Keratinocyte (primary cell): ENCODE results near the gene RALGPS1. TPM values are rescaled to one million over a fixed set of nuclear protein-coding genes. Genes with fewer than 3 reads are reported as not detected.
"Not testable (repeated sequence)": the region's sequence is repeated elsewhere in the genome, so short reads cannot be mapped to it uniquely, and the experiment has no call there.

Experiments
- DNase-seq: peaks from one replicate; pipeline ENCODE4 v3.0.0-alpha.2; 2011; ENCODE audit warnings: low read depth, missing footprints, low spot score
- FAIRE-seq: peaks from 2 replicates; lab custom pipeline; 2011; peaks lifted over from hg19 to GRCh38; lab: Jason Lieb, UNC
- H2AFZ ChIP-seq: 2 replicates; pipeline ENCODE4 v1.6.0; 2012; ENCODE audit warnings: low read length, control low read depth, inconsistent platforms; ENCODE audit not compliant: control insufficient read depth
- H3K27ac ChIP-seq: 2 replicates; pipeline ENCODE4 v1.5.1; 2011; ENCODE audit warnings: low read length; ENCODE audit not compliant: control insufficient read depth, insufficient read depth
- H3K27me3 ChIP-seq: 3 replicates; pipeline ENCODE4 v1.6.0; 2011; ENCODE audit warnings: low read length; ENCODE audit not compliant: control insufficient read depth, insufficient read depth; ENCODE audit errors: extremely low read depth
- H3K36me3 ChIP-seq, 2 experiments: 2 replicates in 1 of 2; 3 replicates in 1 of 2; pipeline ENCODE4 v1.5.1; 2011; ENCODE audit warnings: low read length in 2 of 2, mild to moderate bottlenecking in 1 of 2; ENCODE audit not compliant: control insufficient read depth in 2 of 2, insufficient read depth in 2 of 2; ENCODE audit errors: extremely low read depth in 1 of 2
- H3K4me1 ChIP-seq: 3 replicates; pipeline ENCODE4 v1.5.1; 2011; ENCODE audit warnings: low read length; ENCODE audit not compliant: control insufficient read depth, insufficient read depth; ENCODE audit errors: extremely low read depth
- H3K4me2 ChIP-seq: 3 replicates; pipeline ENCODE4 v1.6.0; 2011; ENCODE audit warnings: low read depth, low read length; ENCODE audit not compliant: control insufficient read depth, insufficient read depth; ENCODE audit errors: extremely low read depth
- H3K4me3 ChIP-seq, 3 experiments: fragments of 200-600 bp in 1 of 3; sonication (generic) in 1 of 3; 2 replicates in 2 of 3; 3 replicates in 1 of 3; pipeline ENCODE4 v1.5.1; 2011 to 2016; ENCODE audit warnings: low read length in 3 of 3, mild to moderate bottlenecking in 3 of 3, control low read depth in 2 of 3, inconsistent platforms in 1 of 3, low read depth in 1 of 3, mixed read lengths in 1 of 3, mixed run types in 1 of 3, moderate library complexity in 1 of 3; ENCODE audit not compliant: control insufficient read depth in 2 of 3, insufficient read depth in 2 of 3; ENCODE audit errors: extremely low read depth in 1 of 3
- H3K79me2 ChIP-seq: 2 replicates; pipeline ENCODE4 v1.6.0; 2012; ENCODE audit warnings: low read length; ENCODE audit not compliant: control insufficient read depth, insufficient read depth
- H3K9ac ChIP-seq: 3 replicates; pipeline ENCODE4 v1.6.0; 2011; ENCODE audit warnings: low read length; ENCODE audit not compliant: control insufficient read depth, insufficient read depth; ENCODE audit errors: extremely low read depth
- H3K9me1 ChIP-seq: 3 replicates; pipeline ENCODE4 v1.6.0; 2011; ENCODE audit warnings: low read length; ENCODE audit not compliant: control insufficient read depth, insufficient read depth; ENCODE audit errors: extremely low read depth
- H3K9me3 ChIP-seq: 2 replicates; pipeline ENCODE4 v1.5.1; 2012; ENCODE audit warnings: low read depth, low read length; ENCODE audit not compliant: control insufficient read depth
- H4K20me1 ChIP-seq: 3 replicates; pipeline ENCODE4 v1.6.0; 2011; ENCODE audit warnings: low read length; ENCODE audit not compliant: control insufficient read depth, insufficient read depth; ENCODE audit errors: extremely low read depth
- CTCF ChIP-seq, 3 experiments: IDR thresholded peaks in 1 of 3; conservative IDR thresholded peaks in 1 of 3; optimal IDR thresholded peaks in 1 of 3; 2 replicates in 2 of 3; 3 replicates in 1 of 3; pipeline versions ENCODE3 to v1.5.1; 2011; ENCODE audit warnings: low read length in 3 of 3, mild to moderate bottlenecking in 3 of 3, moderate library complexity in 2 of 3, control low read depth in 1 of 3, inconsistent platforms in 1 of 3; ENCODE audit not compliant: insufficient read depth in 2 of 3; ENCODE audit errors: extremely low read depth in 1 of 3
- EZH2 ChIP-seq: IDR thresholded peaks from one replicate; pipeline ENCODE4 v1.6.1; 2012; ENCODE audit warnings: inconsistent platforms, mild to moderate bottlenecking, low read length, moderate library complexity
- dilution Hi-C: fragments of 300-500 bp; cut with MboI; formaldehyde crosslinking; loops from one replicate; pipeline ENCODE4 v1.7.0; 2020; ENCODE audit warnings: low sequenced_read_pairs; ENCODE audit not compliant: extremely low pct_ligation_motif_present
- polyA plus RNA-seq, 5 experiments: library from polyadenylated mRNA; depleted of rRNA in 3 of 5; stranded (reverse) in 3 of 5; stranded (forward) in 1 of 5; unstranded in 1 of 5; fragments of >200 nt; gene quantifications; 1 replicate in 1 of 5; 2 replicates in 3 of 5; 3 replicates in 1 of 5; pipeline versions ENCODE4 v1.2.1 to v1.2.3, GENCODE V29; 2011 to 2012; ENCODE audit warnings: missing spikeins in 2 of 5, low read depth in 1 of 5, low replicate concordance in 1 of 5

Gene RALGPS1
- polyA plus RNA-seq, 1 donor (not counting 4 experiments of a cell fraction or from before 2014, with no cell fraction given): 0.56 TPM

- Histone ChIP-seq H3K4me3 (no peak overlapping the region), H3K27me3 (peaks cover 11% of the 10 kb centered on the region), H2AFZ (no peak overlapping the region), H3K9me1 (no peaks in the 10 kb centered on the region), H4K20me1 (no peaks in the 10 kb centered on the region), H3K36me3 (no peaks in the 10 kb centered on the region), H3K4me1 (no peaks in the 10 kb centered on the region), H3K9ac (no peak overlapping the region), H3K79me2 (no peaks in the 10 kb centered on the region), H3K4me2 (no peak overlapping the region), H3K9me3 (no peaks in the 10 kb centered on the region), H3K27ac (no peak overlapping the region)
- TF ChIP-seq CTCF (optimal IDR thresholded peaks at IDR 0.05 in 1 of 3, IDR thresholded peaks at IDR 0.05 in 1 of 3, conservative IDR thresholded peaks at IDR 0.05 in 1 of 3; ENCODE audit: extremely low read depth in 1 of 3, insufficient read depth in 2 of 3, low read length in 3 of 3): no peak
- TF ChIP-seq EZH2: no peak
- dilution Hi-C loops: no loop called here
- FAIRE-seq: no peak
- no peak for DNase-seq
Measured at GRCh38 chr9:127015921-127016512, 101.4 kb downstream of the RALGPS1 start.

- H2AFZ ChIP-seq, DNase-seq, H3K9ac ChIP-seq, dilution Hi-C loops, H3K36me3 ChIP-seq, H3K79me2 ChIP-seq, FAIRE-seq, H3K4me2 ChIP-seq, H3K4me1 ChIP-seq, H3K9me1 ChIP-seq, H3K27ac ChIP-seq, H3K4me3 ChIP-seq, H4K20me1 ChIP-seq, H3K9me3 ChIP-seq, H3K27me3 ChIP-seq: not testable (repeated sequence)
Measured at GRCh38 chr9:127017979-127018378, 103.4 kb downstream of the RALGPS1 start.

GRCh38 chr9:127018935-127019334, 104.4 kb downstream of the RALGPS1 start:
- H3K4me1 ChIP-seq: peaks cover 6% of the 10 kb centered on the region
- no peaks in the 10 kb centered on the region for H3K9me1 ChIP-seq
- no peak for FAIRE-seq
- H3K27ac ChIP-seq: no peak overlapping the region
- H4K20me1 ChIP-seq: no peaks in the 10 kb centered on the region
- no peaks in the 10 kb centered on the region for H3K36me3 ChIP-seq
- H3K9ac ChIP-seq: no peak overlapping the region
- no peak for DNase-seq
- H3K4me3 ChIP-seq: no peak overlapping the region
- H2AFZ ChIP-seq: no peak overlapping the region
- no peak for TF ChIP-seq CTCF (optimal IDR thresholded peaks at IDR 0.05 in 1 of 3, IDR thresholded peaks at IDR 0.05 in 1 of 3, conservative IDR thresholded peaks at IDR 0.05 in 1 of 3; ENCODE audit: extremely low read depth in 1 of 3, insufficient read depth in 2 of 3, low read length in 3 of 3)
- TF ChIP-seq EZH2: no peak
- H3K4me2 ChIP-seq: no peak overlapping the region
- dilution Hi-C loops: no loop called here
- H3K27me3 ChIP-seq: no peaks in the 10 kb centered on the region
- no peaks in the 10 kb centered on the region for H3K9me3 ChIP-seq
- no peaks in the 10 kb centered on the region for H3K79me2 ChIP-seq
